KOPT-K1 (cell line): ENCODE results near the gene PPM1J.
"Not testable (repeated sequence)": the region's sequence is repeated elsewhere in the genome, so short reads cannot be mapped to it uniquely, and the experiment has no call there.

ENCODE experiments used
- H3K27ac ChIP-seq: fragments of 200-600 bp; sonication (generic); 2 replicates; pipeline ENCODE4 v1.5.1; 2016; ENCODE audit warnings: antibody characterized with exemption, mild to moderate bottlenecking, low read depth, low read length; ENCODE audit not compliant: poor library complexity, severe bottlenecking
- H3K36me3 ChIP-seq: fragments of 200-600 bp; sonication (generic); 2 replicates; pipeline ENCODE4 v1.5.1; 2017; ENCODE audit warnings: antibody characterized with exemption, mild to moderate bottlenecking, low read length, moderate library complexity; ENCODE audit not compliant: insufficient read depth
- H3K9me3 ChIP-seq: fragments of 200-600 bp; sonication (generic); 2 replicates; pipeline ENCODE4 v1.5.1; 2017; ENCODE audit warnings: antibody characterized with exemption, low read length, mild to moderate bottlenecking; ENCODE audit not compliant: insufficient read depth, poor library complexity, severe bottlenecking

Gene PPM1J

GRCh38 chr1:112728306-112728971, 13.3 kb upstream of the PPM1J start:
- not testable (repeated sequence) for H3K27ac ChIP-seq, H3K9me3 ChIP-seq, H3K36me3 ChIP-seq

GRCh38 chr1:112727716-112728115, 12.6 kb upstream of the PPM1J start:
- no peaks in the 10 kb centered on the region for H3K36me3 ChIP-seq
- no peak overlapping the region for H3K27ac ChIP-seq
- H3K9me3 ChIP-seq = no peaks in the 10 kb centered on the region

GRCh38 chr1:112724240-112724639, 9.1 kb upstream of the PPM1J start:
- not testable (repeated sequence) for H3K36me3 ChIP-seq, H3K27ac ChIP-seq, H3K9me3 ChIP-seq

GRCh38 chr1:112723511-112723839, 8.3 kb upstream of the PPM1J start:
- H3K27ac ChIP-seq = no peak overlapping the region
- no peaks in the 10 kb centered on the region for H3K9me3 ChIP-seq
- no peaks in the 10 kb centered on the region for H3K36me3 ChIP-seq

- no peaks in the 10 kb centered on the region for H3K36me3 ChIP-seq
- no peak overlapping the region for H3K27ac ChIP-seq
- no peaks in the 10 kb centered on the region for H3K9me3 ChIP-seq
These were observed 7.7 kb upstream of the PPM1J start for GRCh38 chr1:112722601-112723510.

GRCh38 chr1:112721966-112722524, 6.9 kb upstream of the PPM1J start:
- Histone ChIP-seq H3K36me3 (no peaks in the 10 kb centered on the region), H3K9me3 (no peaks in the 10 kb centered on the region), H3K27ac (no peak overlapping the region)

- H3K36me3 ChIP-seq, H3K27ac ChIP-seq, H3K9me3 ChIP-seq: not testable (repeated sequence)
These were observed 6.2 kb upstream of the PPM1J start for GRCh38 chr1:112721294-112721693.

- Histone ChIP-seq H3K36me3 (no peaks in the 10 kb centered on the region), H3K27ac (no peak overlapping the region), H3K9me3 (no peaks in the 10 kb centered on the region)
These were observed 5.7 kb upstream of the PPM1J start for GRCh38 chr1:112720800-112721199.

GRCh38 chr1:112719706-112720105, 4.6 kb upstream of the PPM1J start:
- Histone ChIP-seq H3K36me3 (no peaks in the 10 kb centered on the region), H3K27ac (no peak overlapping the region), H3K9me3 (no peaks in the 10 kb centered on the region)

GRCh38 chr1:112718691-112719418, 3.7 kb upstream of the PPM1J start:
- H3K27ac ChIP-seq = no peak overlapping the region
- no peaks in the 10 kb centered on the region for H3K36me3 ChIP-seq
- no peaks in the 10 kb centered on the region for H3K9me3 ChIP-seq

GRCh38 chr1:112717263-112717873, 2.2 kb upstream of the PPM1J start:
- Histone ChIP-seq H3K27ac (no peak overlapping the region), H3K9me3 (no peaks in the 10 kb centered on the region), H3K36me3 (no peaks in the 10 kb centered on the region)

- Histone ChIP-seq H3K9me3 (no peaks in the 10 kb centered on the region), H3K27ac (no peak overlapping the region), H3K36me3 (no peaks in the 10 kb centered on the region)
These were observed 1.1 kb upstream of the PPM1J start for GRCh38 chr1:112716133-112716720.

GRCh38 chr1:112714313-112715263, 544 bp downstream of the PPM1J start:
- H3K27ac ChIP-seq = no peak overlapping the region
- no peaks in the 10 kb centered on the region for H3K36me3 ChIP-seq

More at GRCh38 chr1:112714313-112715263, 544 bp downstream of the PPM1J start:
- H3K9me3 ChIP-seq = no peaks in the 10 kb centered on the region
